Measurements from ENCODE around the gene TEX26. TPM values are rescaled to one million over a fixed set of nuclear protein-coding genes. Genes with fewer than 3 reads are reported as not detected.

TEX26 gene
- total RNA-seq (2022) (not detected in 2 replicates), Bru-seq, nascent RNA (not detected), BruChase-seq, experiment 1, labeled RNA remaining after a 6-hour chase (percentile 2 among the genes with signal in this experiment), BruChase-seq, experiment 2, labeled RNA remaining after a 2-hour chase (not detected)
- long read RNA-seq = 0 reads

GRCh38 chr13:30932481-30933353 is at the start of gene TEX26:
Gene TEX26 (plus strand): TSS chr13:30932656. CDS start chr13:30932716, 60 bp downstream.
- Mint-ChIP-seq H3K27me3 (ENCODE audit: insufficient read depth, unreplicated experiment) (peaks cover 16% of the 10 kb centered on the region), H3K4me1 (ENCODE audit: insufficient read depth, unreplicated experiment) (peaks cover 10% of the 10 kb centered on the region), H3K4me3 (ENCODE audit: unreplicated experiment) (no peak within 1 kb of the TSS), H3K9me3 (ENCODE audit: unreplicated experiment) (no peaks in the 10 kb centered on the region), H3K27ac (ENCODE audit: low read depth, unreplicated experiment) (no peak within 1 kb of the TSS), H3K36me3 (ENCODE audit: insufficient read depth, unreplicated experiment) (no peaks in the 10 kb centered on the region)
- BruUV-seq (replicated peaks) = no TSS peak
- TF ChIP-seq, protein P1, sequence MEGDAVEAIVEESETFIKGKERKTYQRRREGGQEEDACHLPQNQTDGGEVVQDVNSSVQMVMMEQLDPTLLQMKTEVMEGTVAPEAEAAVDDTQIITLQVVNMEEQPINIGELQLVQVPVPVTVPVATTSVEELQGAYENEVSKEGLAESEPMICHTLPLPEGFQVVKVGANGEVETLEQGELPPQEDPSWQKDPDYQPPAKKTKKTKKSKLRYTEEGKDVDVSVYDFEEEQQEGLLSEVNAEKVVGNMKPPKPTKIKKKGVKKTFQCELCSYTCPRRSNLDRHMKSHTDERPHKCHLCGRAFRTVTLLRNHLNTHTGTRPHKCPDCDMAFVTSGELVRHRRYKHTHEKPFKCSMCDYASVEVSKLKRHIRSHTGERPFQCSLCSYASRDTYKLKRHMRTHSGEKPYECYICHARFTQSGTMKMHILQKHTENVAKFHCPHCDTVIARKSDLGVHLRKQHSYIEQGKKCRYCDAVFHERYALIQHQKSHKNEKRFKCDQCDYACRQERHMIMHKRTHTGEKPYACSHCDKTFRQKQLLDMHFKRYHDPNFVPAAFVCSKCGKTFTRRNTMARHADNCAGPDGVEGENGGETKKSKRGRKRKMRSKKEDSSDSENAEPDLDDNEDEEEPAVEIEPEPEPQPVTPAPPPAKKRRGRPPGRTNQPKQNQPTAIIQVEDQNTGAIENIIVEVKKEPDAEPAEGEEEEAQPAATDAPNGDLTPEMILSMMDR (IDR thresholded peaks at IDR 0.05; ENCODE audit: unreplicated experiment) = no peak
- intact Hi-C loops (cut with micrococcal nuclease) = no loop called here
- no peak for DNase-seq (ENCODE audit: unreplicated experiment)
- CTCF ChIA-PET = no interaction called here
- POLR2A ChIA-PET = no interaction called here

- Mint-ChIP-seq H3K9me3 (ENCODE audit: unreplicated experiment) (no peaks in the 10 kb centered on the region), H3K36me3 (ENCODE audit: insufficient read depth, unreplicated experiment) (no peaks in the 10 kb centered on the region), H3K4me3 (ENCODE audit: unreplicated experiment) (no peak overlapping the region), H3K27ac (ENCODE audit: low read depth, unreplicated experiment) (no peak overlapping the region), H3K27me3 (ENCODE audit: insufficient read depth, unreplicated experiment) (no peaks in the 10 kb centered on the region), H3K4me1 (ENCODE audit: insufficient read depth, unreplicated experiment) (peaks cover 9% of the 10 kb centered on the region)
- TF ChIP-seq, protein P1 (IDR thresholded peaks at IDR 0.05; ENCODE audit: unreplicated experiment) = no peak
- POLR2A ChIA-PET = no interaction called here
- CTCF ChIA-PET = interaction anchor here (0.8 kb wide), 1 partner anchor 693 kb away, joined by 4 read pairs; no protein-coding TSS in a partner anchor
- no TSS peak for BruUV-seq (replicated peaks)
- DNase-seq (ENCODE audit: unreplicated experiment) = no peak
- intact Hi-C loops (cut with micrococcal nuclease) = no loop called here
Observed at GRCh38 chr13:30882996-30883766, 49.3 kb upstream of the TEX26 start.

DNA sequence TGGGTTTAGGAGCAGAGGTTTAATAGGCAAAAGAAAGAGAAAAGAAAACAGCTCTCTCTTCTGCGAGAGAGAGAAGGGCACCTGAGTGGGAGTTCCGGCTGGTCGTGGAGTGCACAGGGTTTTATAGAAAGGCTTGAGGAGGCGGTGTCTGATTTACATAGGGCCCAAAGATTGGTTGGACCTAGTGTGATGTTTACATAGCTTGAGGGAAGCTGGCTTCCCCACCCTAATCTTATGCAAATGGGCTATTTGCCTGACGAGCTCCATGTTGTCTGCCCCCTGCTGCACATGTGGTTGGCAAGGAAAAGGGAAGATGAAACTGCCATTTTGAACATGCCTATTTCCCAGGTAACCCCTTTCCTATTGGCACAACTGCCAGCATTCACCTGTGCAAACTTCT is 47.9 kb upstream of the TEX26 start:
- Mint-ChIP-seq H3K27me3 (ENCODE audit: insufficient read depth, unreplicated experiment) (no peaks in the 10 kb centered on the region), H3K4me3 (ENCODE audit: unreplicated experiment) (no peak overlapping the region), H3K9me3 (ENCODE audit: unreplicated experiment) (no peaks in the 10 kb centered on the region), H3K27ac (ENCODE audit: low read depth, unreplicated experiment) (no peak overlapping the region), H3K36me3 (ENCODE audit: insufficient read depth, unreplicated experiment) (no peaks in the 10 kb centered on the region), H3K4me1 (ENCODE audit: insufficient read depth, unreplicated experiment) (peaks cover 9% of the 10 kb centered on the region)
- no peak for DNase-seq (ENCODE audit: unreplicated experiment)
- intact Hi-C loops (cut with micrococcal nuclease) = no loop called here
- BruUV-seq (replicated peaks) = no TSS peak
- ChIA-PET POLR2A (no interaction called here), CTCF (interaction anchor here (0.6 kb wide), 1 partner anchor 692 kb away, joined by 3 read pairs; no protein-coding TSS in a partner anchor)
- TF ChIP-seq, protein P1 (IDR thresholded peaks at IDR 0.05; ENCODE audit: unreplicated experiment) = no peak

- no peaks in the 10 kb centered on the region for H3K27me3 Mint-ChIP-seq (ENCODE audit: insufficient read depth, unreplicated experiment)
- intact Hi-C loops (cut with micrococcal nuclease) = no loop called here
- TF ChIP-seq, protein P1 (IDR thresholded peaks at IDR 0.05; ENCODE audit: unreplicated experiment) = no peak
- H3K4me3 Mint-ChIP-seq (ENCODE audit: unreplicated experiment) = no peak overlapping the region
- DNase-seq (ENCODE audit: unreplicated experiment) = no peak
- H3K36me3 Mint-ChIP-seq (ENCODE audit: insufficient read depth, unreplicated experiment) = no peaks in the 10 kb centered on the region
- BruUV-seq (replicated peaks) = no TSS peak
- H3K9me3 Mint-ChIP-seq (ENCODE audit: unreplicated experiment) = no peaks in the 10 kb centered on the region
- ChIA-PET POLR2A (interaction anchor here (0.6 to 0.9 kb wide), 2 partner anchors 24 to 1949 kb away, joined by 4 to 5 read pairs; no protein-coding TSS in a partner anchor), CTCF (interaction anchor here (0.7 to 0.8 kb wide), 2 partner anchors 23 to 118 kb away, joined by 3 read pairs; no protein-coding TSS in a partner anchor)
- H3K27ac Mint-ChIP-seq (ENCODE audit: low read depth, unreplicated experiment) = no peak overlapping the region
- no peaks in the 10 kb centered on the region for H3K4me1 Mint-ChIP-seq (ENCODE audit: insufficient read depth, unreplicated experiment)
Observed at GRCh38 chr13:30889196-30889690, 43.2 kb upstream of the TEX26 start.
